ENCODE measurements around the gene HIGD1A.

DNA sequence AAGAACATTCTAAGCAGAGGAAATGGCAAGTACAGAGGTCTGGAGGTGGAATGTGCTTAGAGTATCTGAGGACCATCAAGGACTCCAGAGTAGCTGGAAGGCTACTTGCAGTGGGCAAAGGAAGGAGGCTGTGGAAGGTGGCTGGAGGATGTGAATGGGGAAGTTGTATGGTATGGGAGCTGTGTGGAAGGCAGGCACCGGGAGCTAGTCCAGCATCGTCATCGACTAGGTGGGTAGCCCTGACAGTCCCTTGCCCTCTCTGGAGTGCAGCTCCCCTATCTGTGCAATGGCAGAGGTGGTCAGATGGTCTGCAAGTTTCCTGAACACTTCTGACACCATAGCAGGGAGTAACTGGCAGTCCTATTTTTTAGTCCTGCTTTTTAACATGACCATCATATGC lies 50.5 kb downstream of the HIGD1A start:
- TF ChIP-seq, protein P1, sequence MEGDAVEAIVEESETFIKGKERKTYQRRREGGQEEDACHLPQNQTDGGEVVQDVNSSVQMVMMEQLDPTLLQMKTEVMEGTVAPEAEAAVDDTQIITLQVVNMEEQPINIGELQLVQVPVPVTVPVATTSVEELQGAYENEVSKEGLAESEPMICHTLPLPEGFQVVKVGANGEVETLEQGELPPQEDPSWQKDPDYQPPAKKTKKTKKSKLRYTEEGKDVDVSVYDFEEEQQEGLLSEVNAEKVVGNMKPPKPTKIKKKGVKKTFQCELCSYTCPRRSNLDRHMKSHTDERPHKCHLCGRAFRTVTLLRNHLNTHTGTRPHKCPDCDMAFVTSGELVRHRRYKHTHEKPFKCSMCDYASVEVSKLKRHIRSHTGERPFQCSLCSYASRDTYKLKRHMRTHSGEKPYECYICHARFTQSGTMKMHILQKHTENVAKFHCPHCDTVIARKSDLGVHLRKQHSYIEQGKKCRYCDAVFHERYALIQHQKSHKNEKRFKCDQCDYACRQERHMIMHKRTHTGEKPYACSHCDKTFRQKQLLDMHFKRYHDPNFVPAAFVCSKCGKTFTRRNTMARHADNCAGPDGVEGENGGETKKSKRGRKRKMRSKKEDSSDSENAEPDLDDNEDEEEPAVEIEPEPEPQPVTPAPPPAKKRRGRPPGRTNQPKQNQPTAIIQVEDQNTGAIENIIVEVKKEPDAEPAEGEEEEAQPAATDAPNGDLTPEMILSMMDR (IDR thresholded peaks at IDR 0.05 in 4 of 5, conservative IDR thresholded peaks at IDR 0.05 in 1 of 5): no peak
- no peak for TF ChIP-seq POLR2A (IDR thresholded peaks at IDR 0.05)

All from gastrocnemius medialis (tissue), 4 donors.